NOMO-1 (cell line): ENCODE results near the gene OSBPL8.
A peak's percentile ranks its signal among the peaks of the same experiment; 100 is the strongest.

Experiments
- DNase-seq, 2 experiments: peaks; one replicate each; lab custom pipeline; 2025; ENCODE audit not compliant: unreplicated experiment in 2 of 2; lab: John Stamatoyannopoulos, UW

Gene OSBPL8

DNA sequence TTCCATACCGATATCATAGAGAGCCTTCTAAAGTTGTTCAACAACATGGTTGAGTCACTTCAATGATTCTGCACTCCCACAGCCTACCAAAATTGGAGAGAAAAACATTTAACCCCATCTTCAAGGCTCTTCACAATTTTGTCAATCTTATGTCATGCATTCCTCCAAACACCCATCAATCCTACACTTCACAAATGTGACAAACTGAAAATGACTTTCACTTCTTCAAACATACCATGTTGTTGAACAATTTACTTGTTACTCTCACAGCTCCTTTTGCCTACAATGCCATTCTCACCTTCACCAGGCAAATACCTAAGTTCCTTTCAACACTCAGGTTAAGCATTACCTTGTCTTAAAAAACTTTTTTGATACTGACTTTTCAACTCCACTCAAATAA is 88.0 kb downstream of the OSBPL8 start:
- peak in 1 of 2 experiments; percentile 32 for DNase-seq

DNA sequence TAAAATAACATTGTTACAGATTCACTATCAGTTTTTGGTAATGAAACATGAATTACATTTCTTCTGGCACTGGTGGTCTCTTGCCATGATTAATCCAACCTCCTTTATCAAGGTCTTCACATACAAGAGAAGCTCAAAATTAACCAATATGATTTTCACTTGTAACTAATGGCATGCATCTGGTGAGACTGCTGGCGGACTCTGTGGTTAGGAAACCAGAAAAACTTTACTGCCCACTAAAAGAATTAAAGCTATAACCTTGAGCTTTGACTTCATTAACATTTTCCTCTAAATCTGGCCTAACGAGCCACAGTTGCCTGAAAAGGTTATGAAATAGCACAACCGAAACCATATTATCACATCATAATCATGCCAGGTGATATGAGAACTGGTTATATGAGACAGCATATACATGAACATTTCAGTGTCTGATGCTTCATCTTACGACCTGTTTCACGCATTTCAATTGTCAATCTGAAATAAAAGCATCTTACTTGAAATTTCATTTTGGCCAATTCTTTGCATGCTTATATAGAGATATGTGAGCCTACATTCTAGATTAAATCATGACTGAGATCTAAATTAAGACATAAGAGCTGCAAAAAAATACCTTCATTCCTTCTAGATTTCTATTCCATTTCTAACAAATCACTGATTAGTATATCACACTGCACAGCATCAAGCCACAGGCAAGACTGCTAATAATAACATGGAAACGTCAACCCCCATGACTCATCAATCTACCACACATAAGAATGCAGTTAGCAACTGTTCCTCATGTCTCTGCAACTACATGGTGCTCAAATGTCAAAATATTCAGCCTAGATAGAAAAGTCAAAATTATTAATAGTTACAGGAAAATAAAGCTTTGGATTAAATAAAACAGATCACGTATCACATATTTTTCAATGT is 89.3 kb downstream of the OSBPL8 start:
- peak; percentile 46 to 79 for DNase-seq

DNA sequence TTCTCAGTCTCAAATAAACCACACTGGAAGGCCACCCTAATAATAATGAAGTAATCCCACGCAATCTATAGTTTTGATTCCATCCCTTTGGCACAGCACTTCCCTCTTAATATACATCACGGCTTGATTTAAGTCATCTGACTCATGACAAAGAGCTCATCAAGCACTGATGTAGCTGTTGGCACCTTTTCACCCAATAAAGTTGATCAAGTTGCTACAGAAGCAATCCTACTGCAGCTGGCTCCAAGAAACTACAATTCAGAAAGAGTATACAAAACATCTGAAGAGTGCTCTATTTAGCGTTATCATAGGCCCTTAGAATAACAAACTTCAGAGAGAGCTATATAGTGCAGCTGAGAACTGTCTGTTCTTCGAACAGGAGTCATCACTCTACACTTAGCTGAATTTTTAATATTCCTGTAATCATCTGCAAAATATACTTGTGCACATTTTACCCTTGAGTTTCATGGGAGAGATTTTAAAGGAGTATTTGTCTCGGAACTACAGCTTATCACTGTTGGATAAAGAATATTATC is 94.9 kb downstream of the OSBPL8 start:
- no peak for DNase-seq

DNA sequence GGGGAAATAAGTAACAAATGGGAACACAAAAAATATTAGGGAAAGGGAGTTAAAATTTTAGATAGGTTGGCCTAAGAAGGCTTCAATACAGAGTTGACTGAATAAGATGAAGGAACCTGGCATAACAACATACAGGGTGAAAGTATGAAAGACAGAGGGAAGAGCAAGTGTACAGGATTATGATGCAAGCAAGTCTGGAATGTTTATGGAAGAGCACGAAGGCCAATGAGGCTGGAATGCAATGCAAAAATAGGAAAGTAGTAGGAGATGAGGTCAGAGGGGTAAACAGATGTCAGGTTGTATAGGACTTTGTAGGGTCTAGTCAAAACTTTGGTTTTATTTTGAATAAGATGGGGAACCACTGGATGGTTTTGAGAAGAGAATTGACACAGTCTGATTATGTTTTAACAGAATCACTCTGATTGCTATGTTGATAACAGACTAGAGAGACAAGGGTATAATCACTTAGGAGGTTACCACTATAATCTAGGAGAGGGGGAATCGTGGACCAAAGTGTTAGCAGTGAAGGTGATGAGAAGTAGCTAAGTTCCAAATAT is 96.8 kb downstream of the OSBPL8 start:
- no peak for DNase-seq

DNA sequence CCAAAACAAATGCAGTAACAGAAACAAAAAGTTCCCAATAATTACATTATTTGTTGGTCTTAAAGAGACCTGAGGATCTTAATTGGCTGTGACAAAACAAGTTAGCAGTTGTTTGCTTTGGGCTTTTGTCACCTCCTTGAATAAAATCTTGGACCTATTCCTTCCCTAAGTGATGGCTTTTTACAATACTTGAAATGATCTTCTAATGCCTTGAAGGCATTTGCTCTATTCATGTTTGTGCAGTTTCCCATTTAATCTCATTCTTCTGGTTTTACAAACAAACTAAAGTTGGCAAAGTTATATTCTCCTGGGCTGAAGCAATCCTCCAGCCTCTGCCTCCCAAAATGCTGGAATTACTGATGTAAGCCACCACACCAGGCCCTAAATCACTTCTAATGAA is 98.8 kb downstream of the OSBPL8 start:
- no peak for DNase-seq

DNA sequence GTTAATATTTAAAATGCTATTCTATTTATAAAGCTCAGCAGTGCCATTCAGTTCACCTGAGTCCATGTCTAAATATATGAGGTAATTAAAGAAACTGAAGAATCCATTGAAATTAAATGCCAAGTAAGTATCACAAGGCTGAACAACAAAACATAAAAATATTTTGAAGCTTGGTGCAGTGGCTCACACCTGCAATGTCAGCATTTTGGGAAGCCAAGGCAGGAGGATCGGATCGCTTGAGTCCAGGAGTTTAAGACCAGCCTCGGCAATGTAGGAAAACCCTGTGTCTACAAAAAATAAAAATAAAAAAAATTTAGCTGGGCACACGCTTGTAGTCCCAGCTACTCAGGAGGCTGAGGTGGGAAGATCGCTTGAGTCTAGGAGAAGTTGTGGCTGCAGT is 101.8 kb downstream of the OSBPL8 start:
- DNase-seq: no peak

DNA sequence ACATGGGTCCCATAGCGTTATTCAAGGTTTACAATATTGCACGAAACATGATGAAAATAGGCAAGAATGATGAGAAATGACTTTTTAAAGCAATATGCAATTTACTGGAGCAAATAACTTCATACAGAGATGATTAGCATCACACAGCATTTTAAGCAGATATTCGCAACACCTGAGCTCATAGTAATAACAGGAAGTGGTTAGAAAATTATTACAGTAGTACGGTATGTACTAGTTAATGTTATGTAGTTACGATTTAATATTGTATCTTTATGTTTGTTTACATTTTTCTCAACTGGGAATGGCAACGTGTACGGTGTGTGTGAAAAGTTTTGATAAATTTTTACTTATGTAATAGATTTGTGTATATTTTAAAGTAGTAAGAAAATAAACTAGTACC is 102.6 kb downstream of the OSBPL8 start:
- no peak for DNase-seq

DNA sequence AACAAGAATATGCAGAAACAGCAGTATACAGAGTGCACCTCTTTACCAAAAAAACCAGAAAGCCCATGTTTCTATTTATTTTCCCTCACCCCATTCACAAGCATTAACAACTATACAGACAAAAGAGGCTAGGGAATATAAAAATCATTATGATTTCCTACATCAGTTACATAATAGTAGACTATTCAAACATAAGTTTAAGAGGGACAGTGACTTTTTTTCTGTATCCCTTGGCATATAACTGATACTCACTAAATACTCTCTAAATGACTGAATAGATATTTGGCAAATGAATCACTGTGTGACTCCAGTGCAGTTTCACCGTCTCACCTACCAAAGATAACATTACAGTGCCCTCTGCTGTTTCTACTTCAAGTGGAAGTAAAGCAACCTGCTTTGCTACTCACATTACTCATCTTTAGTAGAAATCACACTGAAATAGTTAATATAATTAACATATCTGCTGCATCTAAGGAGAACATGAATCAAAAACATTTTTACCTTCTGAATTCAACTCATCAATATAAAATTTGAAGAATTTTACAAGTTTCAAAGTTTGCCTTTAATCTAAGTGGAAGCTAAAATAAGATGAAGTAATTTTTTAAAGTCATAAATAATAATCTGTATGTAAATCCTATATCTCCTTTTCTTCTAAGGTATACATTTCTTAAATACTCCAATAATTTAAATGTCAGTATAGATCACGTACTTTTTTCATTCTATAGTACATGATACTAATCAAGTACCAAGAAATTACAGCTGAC is 103.8 kb downstream of the OSBPL8 start:
- peak in 1 of 2 experiments; percentile 44 for DNase-seq

DNA sequence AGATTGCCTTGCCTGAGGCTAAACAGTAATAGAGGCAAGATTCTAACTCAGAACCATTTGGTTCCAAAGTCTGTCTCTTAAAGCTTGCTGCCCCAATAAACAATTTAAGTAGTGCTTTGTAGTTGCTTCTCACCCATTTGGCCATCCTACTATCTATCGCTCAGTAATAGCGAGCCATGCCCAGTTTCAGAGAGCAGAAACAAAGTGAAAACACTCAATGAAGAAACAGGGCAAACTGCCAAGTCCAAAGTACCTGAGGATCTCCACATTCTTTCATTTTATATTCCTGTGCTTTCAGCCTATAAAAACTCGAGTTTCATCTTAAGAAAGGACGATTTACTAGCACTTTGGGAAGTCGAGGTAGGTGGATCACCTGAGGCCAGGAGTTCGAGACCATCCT is 108.0 kb downstream of the OSBPL8 start:
- no peak for DNase-seq

DNA sequence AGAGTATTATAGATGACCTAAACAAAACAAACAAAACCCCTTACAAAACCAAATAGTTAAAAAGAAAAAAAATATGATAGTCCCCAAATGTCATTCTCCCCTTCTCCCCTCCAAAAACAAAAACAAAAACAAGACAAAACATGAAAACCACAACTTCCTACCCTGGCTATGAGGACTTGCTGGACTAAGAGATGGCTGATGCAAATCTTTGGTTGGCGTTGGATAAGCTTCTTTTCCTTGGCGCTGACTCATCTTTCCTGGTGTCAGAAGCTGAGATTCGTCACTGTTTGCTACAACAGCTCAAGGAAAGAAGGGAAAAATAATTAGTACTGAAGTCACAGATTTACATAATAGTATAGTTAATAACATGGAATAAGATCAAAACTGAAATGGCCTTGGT is 108.9 kb downstream of the OSBPL8 start:
- DNase-seq: no peak

DNA sequence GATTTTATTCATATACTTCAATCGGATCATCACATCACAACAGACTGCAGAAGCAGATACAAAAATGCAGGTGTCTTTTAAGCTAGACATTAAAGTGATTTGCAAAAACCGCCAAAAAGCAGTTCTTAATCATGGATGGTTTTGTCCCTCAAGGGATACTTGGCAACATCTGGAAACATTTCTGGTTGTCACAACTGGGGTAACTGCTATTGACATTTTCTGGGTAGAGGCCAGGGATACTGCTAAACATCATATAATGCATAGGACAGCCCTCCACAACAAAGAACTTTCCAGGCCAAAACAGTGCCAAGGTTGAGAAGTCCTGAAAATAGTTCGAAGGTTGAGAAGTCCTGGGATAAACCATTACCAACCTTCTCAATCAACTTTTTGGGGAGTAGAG is 109.6 kb downstream of the OSBPL8 start:
- DNase-seq: no peak

DNA sequence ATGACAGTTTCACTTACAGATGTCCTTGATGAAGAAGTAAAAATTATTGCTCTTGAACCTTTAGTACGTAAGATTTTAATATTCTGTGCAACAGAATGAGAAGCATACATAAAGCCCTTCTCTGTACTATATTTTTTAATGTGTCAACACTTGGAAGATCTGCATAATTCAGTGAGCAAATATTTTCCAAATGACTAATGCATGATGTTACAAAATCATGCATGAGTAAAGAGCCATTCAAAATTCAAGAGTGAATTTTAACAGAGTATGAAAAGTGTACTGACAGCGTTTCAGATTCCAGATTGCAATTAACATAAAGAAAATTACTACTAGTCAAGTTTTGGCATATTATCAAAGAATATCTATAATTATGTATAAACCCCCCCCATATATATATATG is 110.0 kb downstream of the OSBPL8 start:
- no peak for DNase-seq

DNA sequence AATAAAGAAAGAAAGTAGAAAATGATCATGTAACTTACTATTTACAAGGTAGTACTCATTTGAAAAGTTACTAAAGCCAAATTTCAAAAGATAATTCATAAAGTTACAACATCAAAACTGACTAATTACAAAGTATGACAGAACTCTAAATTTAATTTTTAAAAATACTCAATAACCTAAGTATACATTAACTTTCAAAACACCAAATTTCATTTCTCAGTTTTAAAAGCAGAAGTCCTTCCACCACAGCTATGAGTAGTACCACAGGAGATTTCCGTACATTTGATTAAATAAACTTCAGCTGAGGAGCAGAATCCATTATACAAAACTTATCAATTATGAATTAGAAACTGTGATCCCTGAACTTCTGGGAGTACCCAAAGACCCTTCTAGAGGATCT is 110.6 kb downstream of the OSBPL8 start:
- peak in 1 of 2 experiments; percentile 46 for DNase-seq

DNA sequence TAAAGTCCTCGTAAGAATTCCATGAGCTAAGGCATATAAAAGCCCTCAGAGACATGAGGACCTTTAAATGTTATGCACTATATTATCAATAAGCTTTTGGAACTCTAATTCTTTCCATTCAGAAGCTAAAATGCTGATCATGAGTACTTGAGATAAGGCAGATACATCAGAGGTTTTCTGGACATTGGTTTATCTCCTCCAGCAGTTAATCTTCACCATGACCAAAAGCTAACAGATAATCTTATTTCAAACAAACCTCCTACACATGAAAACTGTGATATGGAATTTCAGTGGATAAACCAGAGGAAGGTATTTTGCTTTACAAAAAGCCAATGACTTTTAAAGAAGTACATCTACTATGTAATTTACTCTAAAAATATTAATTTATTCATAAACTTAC is 113.5 kb downstream of the OSBPL8 start:
- DNase-seq: no peak

DNA sequence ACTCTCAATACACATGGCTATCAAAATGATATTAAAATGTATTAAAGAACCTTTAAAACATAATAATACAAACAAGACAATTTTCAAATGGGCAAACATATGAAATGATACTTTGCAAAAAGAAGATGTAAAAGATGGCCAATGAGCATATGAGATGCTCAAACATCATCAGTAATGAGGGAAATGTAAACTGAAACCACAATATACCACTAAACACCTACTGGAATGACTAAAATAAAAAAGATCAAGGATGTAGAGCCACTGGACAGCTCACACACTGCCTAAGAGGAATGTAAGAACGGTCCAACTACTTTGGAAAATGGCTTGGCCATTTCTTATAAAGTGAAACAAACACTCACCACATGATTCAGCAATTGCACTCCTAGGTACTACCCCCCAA is 114.1 kb downstream of the OSBPL8 start:
- DNase-seq: no peak

DNA sequence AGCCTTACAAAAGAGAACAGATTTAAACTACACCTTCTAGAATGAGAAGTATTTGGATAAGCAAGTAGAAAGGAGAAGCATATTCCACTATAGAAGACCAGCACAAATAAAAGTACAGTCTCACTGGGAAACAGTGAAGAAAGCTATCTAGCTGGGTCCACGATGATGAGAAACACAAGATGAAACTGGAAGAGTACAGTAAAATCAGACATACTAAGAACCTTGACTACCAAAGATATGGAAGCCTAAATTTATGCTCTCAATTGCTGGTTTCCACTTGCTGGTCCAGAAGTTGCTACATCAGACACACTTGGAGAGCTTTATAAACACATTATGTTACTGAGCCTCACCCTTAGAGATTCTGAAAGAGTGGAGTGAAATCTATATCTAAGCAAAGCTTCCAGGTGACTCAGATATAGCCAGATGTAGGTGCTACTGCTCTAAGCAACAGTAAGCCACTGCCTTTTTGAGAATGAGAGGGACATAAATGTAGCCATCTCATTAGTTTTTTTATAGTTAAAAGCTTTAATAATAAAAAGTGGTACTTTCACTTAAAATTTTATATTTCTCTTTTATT is 115.1 kb downstream of the OSBPL8 start:
- DNase-seq: no peak

DNA sequence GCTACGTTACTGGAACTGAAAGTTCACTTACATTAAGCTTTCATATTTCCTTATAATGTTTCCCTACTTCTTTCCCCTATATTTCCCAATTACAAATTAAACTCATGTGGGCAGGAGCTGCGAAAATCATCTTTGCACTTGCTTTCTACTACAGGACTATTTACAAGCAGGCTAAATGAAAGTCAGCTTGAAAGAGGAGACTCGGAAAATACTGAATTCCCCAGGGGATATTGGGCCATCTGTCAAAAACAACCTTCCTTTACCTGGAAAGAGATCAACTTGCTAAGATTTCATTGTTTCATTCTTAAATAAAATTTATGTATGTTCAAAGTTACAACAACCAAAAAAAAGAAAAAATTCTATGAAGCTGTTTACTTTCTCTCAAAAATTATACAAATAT is 118.6 kb downstream of the OSBPL8 start:
- DNase-seq: no peak

DNA sequence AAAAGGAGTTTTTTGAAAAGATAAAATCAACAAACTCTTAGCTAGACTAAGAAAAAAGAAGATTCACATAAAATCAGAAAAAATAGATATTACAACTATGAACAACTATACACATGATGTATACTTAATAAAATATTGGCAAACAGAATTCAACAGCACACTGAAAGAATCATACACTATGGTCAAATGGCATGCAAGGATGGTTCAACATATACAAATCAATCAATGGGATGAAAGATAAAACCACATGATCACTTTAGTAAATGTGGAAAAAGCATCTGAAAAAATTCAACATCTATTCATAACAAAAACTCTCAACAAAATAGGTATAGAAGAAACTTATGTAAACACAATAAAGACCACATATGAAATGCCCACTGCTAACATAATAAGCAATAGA is 126.8 kb downstream of the OSBPL8 start:
- no peak for DNase-seq

DNA sequence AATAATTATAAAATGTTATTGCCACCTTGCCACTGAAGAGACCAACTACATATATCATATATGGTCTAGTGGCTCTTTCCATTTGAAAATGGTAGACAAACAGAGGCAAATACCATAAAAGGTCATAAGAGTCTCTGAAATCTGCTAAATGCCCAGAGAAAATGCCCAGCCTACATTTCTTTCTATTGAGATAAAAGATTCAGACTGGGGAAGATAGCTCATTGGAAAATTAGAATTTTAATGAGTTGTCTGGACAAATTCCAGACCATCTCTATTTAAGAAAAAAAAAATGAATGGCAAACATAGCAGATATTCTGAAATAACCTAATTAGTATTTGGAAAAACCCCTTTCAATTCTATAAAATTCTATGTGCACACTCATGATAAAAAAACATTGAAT is 131.5 kb downstream of the OSBPL8 start:
- DNase-seq: no peak

DNA sequence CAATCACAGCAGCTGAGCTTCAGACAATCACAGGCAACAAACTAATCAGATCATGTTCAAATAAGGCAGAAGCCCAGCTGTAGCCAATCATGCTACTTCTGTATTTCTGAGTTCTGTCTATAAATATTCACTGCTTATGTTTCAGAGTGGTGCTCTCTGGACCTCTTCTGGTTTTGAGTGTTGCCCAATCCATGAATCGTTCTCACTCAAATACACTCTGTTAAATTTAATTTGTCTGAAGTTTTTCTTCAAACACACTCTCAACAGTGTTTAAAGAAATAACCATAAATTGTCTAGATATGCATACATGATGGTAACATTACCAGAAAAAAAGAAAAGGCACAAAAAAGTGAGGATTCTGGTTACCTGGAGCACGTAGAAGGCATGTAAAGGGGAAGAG is 133.4 kb downstream of the OSBPL8 start:
- no peak for DNase-seq

DNA sequence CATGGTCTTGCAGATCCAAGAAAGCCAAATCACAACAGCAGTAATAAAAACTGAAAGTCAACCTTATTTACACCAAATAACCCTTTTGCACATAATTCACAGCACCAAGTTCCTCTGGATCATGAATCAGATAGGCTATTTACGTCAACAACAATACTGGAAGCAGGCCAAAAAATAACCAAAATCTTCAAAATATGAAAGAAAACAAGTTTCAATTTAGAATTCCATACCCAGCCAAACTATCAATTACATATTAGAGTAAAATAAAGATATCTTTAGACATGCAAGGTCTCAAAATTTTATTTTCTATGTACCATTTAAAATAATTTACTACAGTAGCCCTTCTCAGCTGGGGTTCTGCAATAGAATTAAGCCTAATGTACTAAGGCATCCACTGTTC is 134.6 kb downstream of the OSBPL8 start:
- no peak for DNase-seq
